Astrocyte (in vitro differentiated cells and primary cell): ENCODE data around the gene RPRD1B.

Experiments used
- CTCF ChIP-seq: IDR thresholded peaks from 2 replicates; pipeline ENCODE4 v1.5.1; 2011; ENCODE audit warnings: low read depth, mild to moderate bottlenecking, inconsistent platforms, low read length, moderate library complexity; ENCODE audit not compliant: insufficient read depth
- EZH2 ChIP-seq: IDR thresholded peaks from 2 replicates; pipeline ENCODE4 v1.6.1; 2012; ENCODE audit warnings: mild to moderate bottlenecking, low read length, inconsistent platforms; ENCODE audit not compliant: insufficient read depth

GRCh38 chr20:38128691-38129090 is 95.1 kb downstream of the RPRD1B start:
- no peak for TF ChIP-seq EZH2
- no peak for TF ChIP-seq CTCF
